Caco-2 (cell line): ENCODE data around the gene NOPCHAP1. TPM values are rescaled to one million over a fixed set of nuclear protein-coding genes. Genes with fewer than 3 reads are reported as not detected.

Experiments
- BruUV-seq: library from RNA; stranded (reverse); fragments of 400-500 nt; replicated peaks from 2 replicates; lab custom pipeline; 2021; lab: Mats Ljungman, UMichigan
- CTCF ChIA-PET: fragments of 300-600 bp; sonication (Branson Sonifier 250); formaldehyde crosslinking; loops from one replicate; lab custom pipeline; 2022; ENCODE audit warnings: antibody characterized with exemption; lab: Charles Lee
- POLR2A ChIA-PET: fragments of 300-600 bp; sonication (Branson Sonifier 250); formaldehyde crosslinking; loops from one replicate; lab custom pipeline; 2022; ENCODE audit warnings: antibody characterized with exemption; lab: Charles Lee
- DNase-seq, 2 experiments: peaks; one replicate each; pipeline versions ENCODE4 v3.0.0 to v3.0.0-alpha.2; 2020 to 2022
- H3K27me3 ChIP-seq: replicated peaks from 2 replicates; pipeline ENCODE4 v1.6.0; 2011; ENCODE audit warnings: low read length; ENCODE audit not compliant: control insufficient read depth, insufficient read depth
- H3K36me3 ChIP-seq: 2 replicates; pipeline ENCODE4 v1.5.1; 2011; ENCODE audit warnings: low read length; ENCODE audit not compliant: control insufficient read depth, insufficient read depth
- H3K4me1 ChIP-seq: fragments of 250-450 bp; sonication (Bioruptor Pico); 2 replicates; pipeline ENCODE4 v1.5.1; 2020; ENCODE audit warnings: mild to moderate bottlenecking
- H3K4me3 ChIP-seq: 2 replicates; pipeline ENCODE4 v1.5.1; 2011; ENCODE audit warnings: low read depth, mild to moderate bottlenecking, control low read depth, low read length
- H3K9me3 ChIP-seq: fragments of 250-450 bp; sonication (Bioruptor Pico); 2 replicates; pipeline ENCODE4 v1.5.1; 2020; ENCODE audit warnings: mild to moderate bottlenecking, moderate library complexity
- H3K27ac Mint-ChIP-seq: one replicate; pipeline ENCODE4 v1.8.0; 2022; ENCODE audit warnings: mixed read lengths; ENCODE audit not compliant: unreplicated experiment
- H3K27me3 Mint-ChIP-seq: one replicate; pipeline ENCODE4 v1.8.0; 2022; ENCODE audit warnings: mixed read lengths; ENCODE audit not compliant: insufficient read depth, unreplicated experiment
- H3K36me3 Mint-ChIP-seq: one replicate; pipeline ENCODE4 v1.8.0; 2022; ENCODE audit warnings: mild to moderate bottlenecking, mixed read lengths; ENCODE audit not compliant: insufficient read depth, unreplicated experiment
- H3K4me1 Mint-ChIP-seq: one replicate; pipeline ENCODE4 v1.8.0; 2022; ENCODE audit warnings: low read depth, mixed read lengths; ENCODE audit not compliant: unreplicated experiment
- H3K4me3 Mint-ChIP-seq: one replicate; pipeline ENCODE4 v1.8.0; 2022; ENCODE audit warnings: mild to moderate bottlenecking, moderate library complexity, mixed read lengths; ENCODE audit not compliant: unreplicated experiment
- H3K9me3 Mint-ChIP-seq: one replicate; pipeline ENCODE4 v1.8.0; 2022; ENCODE audit warnings: mixed read lengths; ENCODE audit not compliant: unreplicated experiment
- CTCF ChIP-seq, 2 experiments: fragments of 200-600 bp in 1 of 2; IDR thresholded peaks; 1 replicate in 1 of 2; 2 replicates in 1 of 2; pipeline versions ENCODE4 v1.5.1 to v1.8.0; 2011 to 2022; ENCODE audit warnings: antibody characterized with exemption in 1 of 2, control low read depth in 1 of 2, inconsistent platforms in 1 of 2, low read depth in 1 of 2, low read length in 1 of 2, mild to moderate bottlenecking in 1 of 2, moderate library complexity in 1 of 2; ENCODE audit not compliant: insufficient read depth in 1 of 2, severe bottlenecking in 1 of 2, unreplicated experiment in 1 of 2
- intact Hi-C: fragments of 100-400 bp; cut with micrococcal nuclease; formaldehyde crosslinking; loops from one replicate; pipeline ENCODE4 v1.10.0; 2022; ENCODE audit not compliant: unreplicated experiment
- total RNA-seq: library from RNA; stranded (reverse); gene quantifications from 2 replicates; pipeline ENCODE4 v1.2.3, GENCODE V29; 2022

The NOPCHAP1 gene
- total RNA-seq, 1 experiment from 2014 or later = 23.0 TPM

GRCh38 chr12:105032703-105033357 is 46.7 kb downstream of the NOPCHAP1 start:
- no peak overlapping the region for H3K27ac Mint-ChIP-seq
- no TSS peak for BruUV-seq
- POLR2A ChIA-PET = no interaction called here

GRCh38 chr12:105033851-105034250 is 47.7 kb downstream of the NOPCHAP1 start:
- ChIA-PET CTCF (no interaction called here), POLR2A (no interaction called here)
- BruUV-seq = no TSS peak
- peaks cover 8% of the 10 kb centered on the region for H3K4me1 Mint-ChIP-seq
- DNase-seq = no peak
- no peaks in the 10 kb centered on the region for H3K36me3 ChIP-seq
- H3K9me3 ChIP-seq = no peaks in the 10 kb centered on the region
- H3K27ac Mint-ChIP-seq = no peak overlapping the region
- H3K4me3 Mint-ChIP-seq = no peak overlapping the region
- H3K27me3 ChIP-seq = no peaks in the 10 kb centered on the region
- no peak for TF ChIP-seq CTCF (IDR thresholded peaks at IDR 0.05; ENCODE audit: insufficient read depth in 1 of 2, low read depth in 1 of 2, low read length in 1 of 2, severe bottlenecking in 1 of 2, unreplicated experiment in 1 of 2)
- no peaks in the 10 kb centered on the region for H3K27me3 Mint-ChIP-seq
- intact Hi-C loops = no loop called here
- H3K36me3 Mint-ChIP-seq = peaks cover 9% of the 10 kb centered on the region
- no peaks in the 10 kb centered on the region for H3K4me1 ChIP-seq
- H3K4me3 ChIP-seq = no peak overlapping the region
- no peaks in the 10 kb centered on the region for H3K9me3 Mint-ChIP-seq

More at GRCh38 chr12:105032703-105033357, 46.7 kb downstream of the NOPCHAP1 start:
- no peaks in the 10 kb centered on the region for H3K4me1 ChIP-seq
- Mint-ChIP-seq H3K4me1 (peaks cover 8% of the 10 kb centered on the region), H3K27me3 (no peaks in the 10 kb centered on the region), H3K9me3 (no peaks in the 10 kb centered on the region), H3K4me3 (no peak overlapping the region), H3K36me3 (peaks cover 9% of the 10 kb centered on the region)
- H3K9me3 ChIP-seq = no peaks in the 10 kb centered on the region
- no peak for DNase-seq
- CTCF ChIA-PET = no interaction called here
- no peak for TF ChIP-seq CTCF (IDR thresholded peaks at IDR 0.05; ENCODE audit: insufficient read depth in 1 of 2, low read depth in 1 of 2, low read length in 1 of 2, severe bottlenecking in 1 of 2, unreplicated experiment in 1 of 2)
- H3K4me3 ChIP-seq = no peak overlapping the region
- no peaks in the 10 kb centered on the region for H3K36me3 ChIP-seq
- intact Hi-C loops = no loop called here
- no peaks in the 10 kb centered on the region for H3K27me3 ChIP-seq

Other genes starting within 250 kb of the NOPCHAP1 start
- 21.6 and 24.9 TPM in 2 replicates for gene SLC41A2, start 28.0 kb upstream of the NOPCHAP1 start, total RNA-seq
- gene ALDH1L2, start 98.1 kb downstream of the NOPCHAP1 start, total RNA-seq = 20.3 and 26.1 TPM in 2 replicates
- 41.0 and 43.5 TPM in 2 replicates for gene WASHC4, start 121.4 kb downstream of the NOPCHAP1 start, total RNA-seq
- 49.2 and 56.0 TPM in 2 replicates for gene APPL2, start 249.9 kb downstream of the NOPCHAP1 start, total RNA-seq